NCI-H82 (cell line): ENCODE measurements around the gene RASIP1.

ENCODE experiments used
- DNase-seq: peaks from one replicate; lab custom pipeline; 2025; lab: John Stamatoyannopoulos, UW

The RASIP1 gene

GRCh38 chr19:48755084-48755641 is 14.8 kb upstream of the RASIP1 start, which contains the start of gene FGF21:
TSS of gene FGF21 (plus strand) at chr19:48755524. CDS start at chr19:48756237, 713 bp downstream.
- DNase-seq, result no peak

DNA sequence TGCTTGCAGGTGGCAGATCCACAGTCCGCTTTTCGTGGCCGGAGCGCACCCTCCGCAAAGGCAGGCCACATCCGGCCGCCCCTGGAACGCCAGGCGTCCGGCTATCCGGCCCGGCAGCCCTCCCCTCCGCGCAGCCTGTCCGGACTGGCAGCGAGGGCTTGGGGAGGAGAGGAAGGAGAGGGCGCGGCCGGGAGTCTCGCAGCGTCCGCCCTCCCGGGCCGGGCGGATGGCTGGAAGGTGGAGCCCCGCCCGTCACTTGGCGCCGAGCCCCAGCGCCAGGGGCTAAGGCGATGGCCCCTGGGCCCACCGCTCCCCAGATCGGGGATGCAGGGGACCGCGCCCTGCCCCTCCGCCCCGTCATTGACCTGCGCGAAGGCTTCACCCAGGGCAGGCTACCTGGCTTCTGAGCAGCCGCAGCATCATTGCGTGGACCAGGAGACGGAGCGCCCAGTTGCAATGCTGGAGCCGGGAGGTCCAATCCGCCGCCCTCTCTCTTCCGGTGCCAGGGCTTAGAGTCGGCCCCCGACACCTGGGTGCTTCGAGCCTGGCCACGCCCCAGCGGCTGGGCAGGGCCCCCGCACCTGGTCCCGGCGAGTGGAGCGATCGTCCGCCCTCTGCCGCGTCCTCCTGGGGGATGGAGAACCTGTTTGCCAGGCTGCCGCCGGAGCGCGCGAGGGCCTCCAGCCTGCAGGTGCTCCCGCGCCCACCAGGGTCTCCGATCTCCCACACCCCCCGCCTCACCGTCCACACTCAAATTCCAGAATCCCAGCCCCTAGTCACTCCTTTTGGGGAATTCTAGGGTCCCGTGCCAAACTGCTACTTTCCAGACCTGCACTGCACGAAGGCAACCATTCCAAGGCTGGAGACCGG is 12.3 kb upstream of the RASIP1 start, which contains the start of gene FUT1:
TSS of gene FUT1 (minus strand) at position 146 of the 870 bp plus-strand sequence. CDS start 1,360 bp downstream, outside the sequence.
- peak; percentile 70 for DNase-seq

- no peak for DNase-seq
Measured at GRCh38 chr19:48751845-48752495, 11.6 kb upstream of the RASIP1 start.

- DNase-seq, result no peak
Measured at GRCh38 chr19:48750771-48751504, 10.5 kb upstream of the RASIP1 start.

- no peak for DNase-seq
Measured at GRCh38 chr19:48750351-48750750, 9.9 kb upstream of the RASIP1 start.

GRCh38 chr19:48749571-48750198 is 9.3 kb upstream of the RASIP1 start:
- DNase-seq, result no peak

DNA sequence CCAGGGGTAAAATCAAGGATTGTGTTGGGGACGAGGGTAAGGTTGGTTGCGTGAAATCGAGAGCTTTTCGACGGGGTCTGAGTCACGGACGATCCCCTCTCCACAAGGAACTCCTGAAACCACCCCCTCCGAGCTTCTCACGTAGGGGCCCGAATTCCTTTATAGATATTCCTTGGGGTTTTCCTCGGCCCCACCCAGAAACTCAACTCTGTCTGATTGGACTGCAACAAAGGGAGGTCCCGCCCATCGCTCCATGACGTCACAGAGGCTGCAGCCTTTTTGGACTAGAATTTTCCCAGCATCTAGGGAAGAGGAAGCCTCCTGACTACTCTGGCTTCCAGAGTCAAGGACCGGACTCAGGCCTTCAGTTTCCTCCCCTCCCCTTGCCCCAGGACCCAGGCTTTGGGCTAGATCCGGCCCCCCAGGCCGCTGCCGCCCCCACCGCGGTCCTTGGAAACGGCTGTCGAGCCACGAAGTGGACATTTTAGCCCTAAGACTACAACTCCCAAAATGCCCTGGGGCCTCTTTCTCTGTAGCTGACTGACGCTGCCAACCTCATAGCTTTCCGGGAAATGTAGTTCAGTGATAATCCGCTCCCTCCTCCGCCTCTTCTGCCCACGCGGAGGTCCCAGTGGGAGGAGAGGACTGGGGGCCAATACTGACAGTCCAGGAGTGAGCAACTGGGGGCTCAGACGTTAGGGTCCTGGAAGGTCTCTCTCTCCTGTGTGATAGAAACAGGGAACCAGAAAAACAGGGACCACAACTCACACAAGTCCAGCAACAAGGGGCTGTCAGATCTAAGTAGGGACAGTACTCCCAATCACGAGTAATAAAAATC is 6.5 kb upstream of the RASIP1 start, which contains the start of gene IZUMO1:
TSS of gene IZUMO1 (minus strand) at position 172 of the 838 bp plus-strand sequence. CDS start 1,050 bp downstream, outside the sequence.
- DNase-seq, result peak; percentile 96

DNA sequence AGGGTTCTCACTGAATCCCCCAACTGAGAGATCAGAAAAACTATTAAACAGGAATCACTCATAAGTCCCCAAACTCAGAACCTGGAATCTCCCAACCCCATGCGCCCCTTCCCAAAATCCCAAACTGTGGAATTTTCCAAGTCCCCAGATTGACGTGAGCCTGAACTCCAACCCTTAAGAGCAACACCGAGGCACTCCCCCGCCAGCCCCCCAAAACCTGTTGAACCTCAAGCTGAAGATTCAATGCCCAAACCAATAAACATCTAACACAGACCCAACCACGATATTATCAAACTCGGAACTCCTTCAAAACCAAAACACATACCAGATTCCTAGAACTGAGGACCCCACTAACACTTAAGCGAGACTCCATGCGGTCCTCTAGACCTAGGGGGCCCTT is 5.7 kb upstream of the RASIP1 start:
- DNase-seq, result no peak

- DNase-seq, result peak; percentile 90
Measured at GRCh38 chr19:48745208-48745995, 5.0 kb upstream of the RASIP1 start.

DNA sequence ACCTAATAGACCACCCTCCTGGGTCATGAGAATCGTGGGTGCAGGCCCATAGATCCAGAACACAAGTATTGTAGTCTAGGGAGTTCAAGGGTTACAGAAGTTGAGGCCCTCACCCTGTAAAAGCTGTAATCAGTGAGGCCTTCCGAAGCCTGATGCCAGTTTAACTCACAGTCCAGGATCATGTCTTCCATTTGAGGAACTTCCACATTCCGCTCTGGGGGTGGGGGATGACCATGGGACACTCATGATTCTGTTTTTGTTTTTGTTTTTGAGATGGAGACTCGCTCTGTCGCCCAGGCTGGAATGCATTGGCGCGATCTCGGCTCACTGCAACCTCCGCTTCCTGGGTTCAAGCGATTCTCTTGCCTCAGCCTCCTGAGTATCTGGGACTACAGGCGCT is 1.7 kb upstream of the RASIP1 start:
- DNase-seq, result no peak

DNA sequence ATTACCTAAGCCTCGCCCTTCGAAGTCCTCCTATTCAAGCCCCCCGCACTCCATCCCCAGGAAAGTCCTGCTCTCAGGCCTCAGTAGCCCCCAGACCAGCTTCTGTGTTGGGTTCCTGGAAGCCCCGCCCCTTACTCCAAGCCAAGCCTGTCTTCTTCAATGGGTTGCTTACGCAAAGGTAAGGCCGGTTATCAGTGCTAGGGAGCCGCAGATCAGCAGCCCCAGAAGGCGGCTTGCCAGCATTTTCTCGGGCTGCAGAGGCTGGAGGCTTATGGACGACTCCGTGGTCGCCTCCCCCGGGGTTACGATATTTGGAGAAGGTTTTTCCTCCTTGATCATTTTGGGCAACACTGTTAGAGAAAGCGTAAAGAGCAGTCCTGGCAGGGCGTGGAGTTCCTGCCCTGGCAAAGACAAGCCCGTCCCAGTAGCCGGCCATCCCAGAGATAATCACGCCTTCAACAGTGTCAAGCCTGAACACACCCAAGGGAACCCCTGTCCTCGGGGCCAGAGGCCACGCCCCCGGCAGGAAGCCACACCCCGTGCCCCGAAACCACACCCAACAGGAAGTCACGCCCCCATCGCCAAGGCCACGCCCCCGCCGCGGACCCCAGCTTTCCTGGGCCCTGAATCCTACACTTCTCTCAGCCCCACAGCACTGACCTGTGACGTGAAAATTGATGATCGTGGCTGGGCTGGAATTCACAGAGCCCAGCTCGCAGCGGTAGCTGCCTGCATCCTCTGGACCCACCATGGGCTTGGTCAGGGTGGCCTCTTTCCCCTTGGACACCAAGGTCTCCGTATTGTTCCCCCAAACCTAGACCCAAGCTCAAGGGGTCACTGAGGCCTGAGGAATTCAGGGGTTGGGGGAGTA is 954 bp upstream of the RASIP1 start:
- DNase-seq, result peak; percentile 51

- peak; percentile 49 for DNase-seq
Measured at GRCh38 chr19:48739404-48740163, 826 bp downstream of the RASIP1 start.

GRCh38 chr19:48738557-48739403 is 1.6 kb downstream of the RASIP1 start:
- DNase-seq, result peak; percentile 98

DNA sequence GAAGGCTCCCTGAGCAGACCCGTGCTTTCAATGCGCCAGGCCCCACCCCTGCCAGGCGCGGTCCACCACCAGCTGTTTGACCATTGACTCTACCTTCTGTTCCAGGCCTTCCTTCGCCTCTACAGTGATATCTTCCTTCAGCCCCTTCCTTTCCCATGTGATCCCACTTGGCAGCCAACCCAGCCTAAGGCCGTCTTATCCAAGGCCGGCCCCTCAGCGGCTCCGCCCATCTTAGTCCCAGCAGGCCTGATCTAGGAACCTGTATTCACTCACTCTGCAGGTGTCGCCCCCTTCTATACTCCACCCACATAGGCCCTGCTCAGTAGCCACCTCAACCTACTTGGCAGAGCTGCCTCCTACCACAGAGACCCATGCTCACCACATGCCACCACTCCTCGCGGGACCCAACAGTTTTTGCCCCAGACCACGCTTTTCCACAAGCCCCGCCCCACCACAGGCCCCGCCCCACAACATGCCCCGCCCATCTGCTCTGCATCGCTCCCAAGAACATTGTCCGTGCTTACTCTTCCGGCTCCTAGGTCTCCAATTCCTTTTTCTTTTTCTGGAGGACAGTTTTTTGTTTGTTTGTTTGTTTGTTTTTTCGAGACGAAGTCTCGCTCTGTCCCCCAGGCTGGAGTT is 2.9 kb downstream of the RASIP1 start:
- peak; percentile 69 for DNase-seq

DNA sequence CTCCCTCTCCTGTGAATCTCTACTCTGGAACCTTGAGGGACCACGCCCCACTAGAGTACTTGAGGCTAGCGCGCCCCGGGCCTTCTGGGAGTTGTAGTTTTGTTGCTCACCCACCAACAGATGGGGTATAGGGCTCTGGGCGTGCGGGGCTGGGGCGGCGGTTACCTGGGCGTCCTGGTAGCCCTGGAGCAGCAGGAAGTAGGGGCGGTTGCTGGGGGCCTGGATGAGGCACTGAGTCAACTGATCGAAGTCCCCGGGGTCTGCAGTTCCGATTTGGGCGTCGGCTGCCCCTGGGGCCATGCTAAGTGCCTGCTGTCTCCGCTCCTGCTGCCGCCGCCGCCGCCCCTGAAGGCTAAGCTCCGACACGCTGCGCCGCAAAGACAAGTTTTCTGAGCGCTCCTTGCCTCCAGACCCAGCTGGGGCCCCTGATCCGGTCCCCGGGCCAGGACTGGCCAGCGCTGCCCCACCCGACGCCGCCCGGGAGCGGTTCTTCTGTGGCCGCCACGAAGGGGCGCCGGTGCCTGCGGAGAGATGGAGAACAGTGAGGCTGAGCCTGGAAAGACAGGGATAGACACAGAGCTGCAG is 5.3 kb downstream of the RASIP1 start:
- DNase-seq, result peak; percentile 95

GRCh38 chr19:48734625-48735024 is 5.8 kb downstream of the RASIP1 start:
- DNase-seq, result no peak
